Ovary (tissue), 9 donors: ENCODE data around the gene ADRA2C. TPM values are rescaled to one million over a fixed set of nuclear protein-coding genes. Genes with fewer than 3 reads are reported as not detected.

ENCODE experiments used
- DNase-seq, 5 donors: peaks; one replicate each; pipeline ENCODE4 v3.0.0-alpha.2; 2019 to 2020
- H3K27ac ChIP-seq, 2 donors: fragments of 200-600 bp; one replicate each; pipeline versions ENCODE4 v1.5.1 to v1.8.0; 2019 to 2022
- H3K27me3 ChIP-seq: fragments of 200-600 bp; one replicate; pipeline ENCODE4 v1.8.0; 2022
- H3K36me3 ChIP-seq: fragments of 200-600 bp; sonication (generic); one replicate; pipeline ENCODE4 v1.5.1; 2019
- H3K4me1 ChIP-seq: one replicate; pipeline ENCODE4 v1.8.1; 2013; ENCODE audit warnings: mild to moderate bottlenecking, moderate library complexity; ENCODE audit not compliant: insufficient read depth
- H3K4me3 ChIP-seq: fragments of 200-600 bp; sonication (generic); one replicate; pipeline ENCODE4 v1.5.1; 2017
- H3K9me3 ChIP-seq, 2 donors: fragments of 200-600 bp in 1 of 2; sonication (generic) in 1 of 2; one replicate each; pipeline versions ENCODE4 v1.5.1 to v1.8.1; 2013 to 2019; ENCODE audit warnings: mild to moderate bottlenecking in 1 of 2, moderate library complexity in 1 of 2
- EP300 ChIP-seq: sonication (generic); formaldehyde crosslinking; IDR thresholded peaks from one replicate; pipeline ENCODE4 v1.6.1; 2017; ENCODE audit warnings: antibody characterized with exemption
- POLR2A ChIP-seq: fragments of 450-650 bp; IDR thresholded peaks from one replicate; pipeline ENCODE4 v1.6.1; 2017; ENCODE audit warnings: antibody characterized with exemption, mild to moderate bottlenecking, moderate library complexity
- WGBS, 3 donors: extraction: QIAGEN DNeasy Blood & Tissue Kit in 1 of 3; methylation state at CpG; one replicate each; pipeline versions ENCODE4 v1.1.5 to v1.1.7; 2013 to 2017; 5-methylcytosine and 5-hydroxymethylcytosine counted together
- intact Hi-C, 4 donors: fragments of 100-400 bp; cut with DNase I; formaldehyde crosslinking; loops; one replicate each; pipeline versions ENCODE4 v1.11.0 to v1.15.1; 2022 to 2023
- polyA plus RNA-seq, 2 donors: library from polyadenylated mRNA; stranded (reverse); fragments of 200-250 nt in 1 of 2; fragments of 350-450 nt in 1 of 2; fragmentation: Illumina TruSeq in 1 of 2; extraction: RNeasy Lipid Tissue Mini Kit (QIAGEN cat#74804) in 1 of 2; gene quantifications; one replicate each; pipeline ENCODE4 v1.2.3, GENCODE V29; 2013 to 2014
- total RNA-seq, 7 donors: library from RNA; depleted of rRNA in 2 of 7; stranded (reverse); fragments of >200 nt in 2 of 7; fragmentation: NEBNext Ultra II Directional in 3 of 7; extraction: Animal tissue kit (Norgen Biotek cat#: 25700) in 3 of 7; gene quantifications; one replicate each; pipeline versions ENCODE4 v1.1.0 to v1.2.4, GENCODE V29; 2016 to 2023
- TF ChIP-seq, protein P1 (sequence below), 3 donors: fragments of 450-650 bp in 2 of 3; fragments of 200-600 bp in 1 of 3; IDR thresholded peaks; one replicate each; pipeline versions ENCODE4 v1.5.1 to v1.8.0; 2016 to 2022; ENCODE audit warnings: antibody characterized with exemption in 3 of 3, mild to moderate bottlenecking in 1 of 3
- donor health status: DM: no; HTN: no; CAD: no; lungs with moderate emphysema.
- donor health status: DM: no; HTN: no; CAD: no.
- donor health status: Bipolar disorder and iron deficiency.
- donor health status: DM: yes; HTN: yes; CAD: no.
- donor health status: DM: no; HTN: no; CAD: no.
- donor health status: DM: yes; HTN: yes; CAD: no.

Gene ADRA2C
- total and polyA plus RNA-seq, 9 donors, result 0.35 to 15.1 (median 4.2) TPM

DNA sequence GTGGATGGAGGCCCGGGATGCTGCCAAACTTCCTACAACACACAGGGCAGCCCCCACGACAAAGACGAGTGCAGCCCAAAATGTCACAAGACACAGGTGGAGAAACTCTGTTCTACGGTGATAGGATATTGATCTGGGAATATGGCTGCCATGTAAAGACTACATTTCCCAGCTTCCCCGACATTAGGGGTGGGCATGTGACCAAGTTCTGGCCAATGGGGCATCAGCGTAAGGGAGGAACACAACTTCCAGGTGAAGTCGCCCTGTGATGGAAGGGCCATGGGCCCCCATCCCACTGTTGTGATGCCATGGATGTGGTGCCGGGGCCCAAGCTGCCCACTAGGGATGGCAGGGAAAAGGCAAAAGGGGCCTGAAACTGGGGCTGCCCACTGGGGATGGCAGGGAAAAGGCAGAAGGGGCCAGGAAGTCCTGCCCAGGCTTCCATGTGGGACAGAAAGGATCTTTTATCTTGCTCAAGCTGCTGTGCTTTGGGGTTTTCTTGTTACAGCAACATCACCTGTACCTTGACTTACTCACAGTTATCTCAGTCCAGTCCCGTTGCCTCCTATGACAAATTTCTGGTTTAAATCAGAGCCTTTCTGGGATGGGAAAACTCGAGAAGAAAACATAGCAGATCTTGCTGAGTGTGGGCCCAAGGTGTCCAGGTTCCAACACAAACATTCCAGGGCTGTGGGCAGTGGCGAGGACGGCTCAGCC lies 9.7 kb upstream of the ADRA2C start:
- Histone ChIP-seq H3K27ac (no peak overlapping the region), H3K4me1 (no peaks in the 10 kb centered on the region), H3K36me3 (no peaks in the 10 kb centered on the region), H3K9me3 (no peaks in the 10 kb centered on the region), H3K27me3 (no peaks in the 10 kb centered on the region), H3K4me3 (no peak overlapping the region)
- intact Hi-C loops, result no loop called here
- TF ChIP-seq, protein P1, sequence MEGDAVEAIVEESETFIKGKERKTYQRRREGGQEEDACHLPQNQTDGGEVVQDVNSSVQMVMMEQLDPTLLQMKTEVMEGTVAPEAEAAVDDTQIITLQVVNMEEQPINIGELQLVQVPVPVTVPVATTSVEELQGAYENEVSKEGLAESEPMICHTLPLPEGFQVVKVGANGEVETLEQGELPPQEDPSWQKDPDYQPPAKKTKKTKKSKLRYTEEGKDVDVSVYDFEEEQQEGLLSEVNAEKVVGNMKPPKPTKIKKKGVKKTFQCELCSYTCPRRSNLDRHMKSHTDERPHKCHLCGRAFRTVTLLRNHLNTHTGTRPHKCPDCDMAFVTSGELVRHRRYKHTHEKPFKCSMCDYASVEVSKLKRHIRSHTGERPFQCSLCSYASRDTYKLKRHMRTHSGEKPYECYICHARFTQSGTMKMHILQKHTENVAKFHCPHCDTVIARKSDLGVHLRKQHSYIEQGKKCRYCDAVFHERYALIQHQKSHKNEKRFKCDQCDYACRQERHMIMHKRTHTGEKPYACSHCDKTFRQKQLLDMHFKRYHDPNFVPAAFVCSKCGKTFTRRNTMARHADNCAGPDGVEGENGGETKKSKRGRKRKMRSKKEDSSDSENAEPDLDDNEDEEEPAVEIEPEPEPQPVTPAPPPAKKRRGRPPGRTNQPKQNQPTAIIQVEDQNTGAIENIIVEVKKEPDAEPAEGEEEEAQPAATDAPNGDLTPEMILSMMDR (IDR thresholded peaks at IDR 0.05), result no peak
- TF ChIP-seq POLR2A, result no peak
- TF ChIP-seq EP300, result no peak
- 62 to 68% (median 64%) methylated on average over 12 of the region's 12 CpGs for WGBS, 3 donors
- DNase-seq, result no peak

DNA sequence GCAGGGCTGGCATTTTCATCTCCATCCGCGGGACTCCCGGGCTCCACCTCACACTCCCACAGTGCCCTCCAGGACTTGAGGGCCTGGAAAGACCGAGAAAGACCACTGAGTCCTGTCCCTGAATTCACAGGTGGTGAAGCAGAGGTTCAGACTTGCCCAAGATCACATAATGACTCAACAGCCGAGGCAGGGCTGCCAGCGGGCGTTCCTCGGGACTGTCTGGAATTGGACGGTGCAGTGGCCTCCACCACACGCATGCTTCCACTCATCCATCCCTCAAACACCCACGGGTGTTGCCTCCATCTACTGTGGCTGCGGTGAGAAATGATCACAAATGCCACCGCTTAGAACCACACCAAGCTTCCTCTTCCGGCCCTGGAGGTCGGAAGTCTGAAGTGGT lies 6.9 kb upstream of the ADRA2C start:
- Histone ChIP-seq H3K4me1 (no peaks in the 10 kb centered on the region), H3K27me3 (no peaks in the 10 kb centered on the region), H3K9me3 (no peaks in the 10 kb centered on the region), H3K27ac (no peak overlapping the region), H3K36me3 (no peaks in the 10 kb centered on the region), H3K4me3 (no peak overlapping the region)
- no peak for DNase-seq
- TF ChIP-seq POLR2A, result no peak
- no peak for TF ChIP-seq EP300
- TF ChIP-seq, protein P1 (IDR thresholded peaks at IDR 0.05), result no peak
- intact Hi-C loops, result no loop called here
- 76 to 84% (median 81%) methylated on average over 15 of the region's 15 CpGs for WGBS, 3 donors

DNA sequence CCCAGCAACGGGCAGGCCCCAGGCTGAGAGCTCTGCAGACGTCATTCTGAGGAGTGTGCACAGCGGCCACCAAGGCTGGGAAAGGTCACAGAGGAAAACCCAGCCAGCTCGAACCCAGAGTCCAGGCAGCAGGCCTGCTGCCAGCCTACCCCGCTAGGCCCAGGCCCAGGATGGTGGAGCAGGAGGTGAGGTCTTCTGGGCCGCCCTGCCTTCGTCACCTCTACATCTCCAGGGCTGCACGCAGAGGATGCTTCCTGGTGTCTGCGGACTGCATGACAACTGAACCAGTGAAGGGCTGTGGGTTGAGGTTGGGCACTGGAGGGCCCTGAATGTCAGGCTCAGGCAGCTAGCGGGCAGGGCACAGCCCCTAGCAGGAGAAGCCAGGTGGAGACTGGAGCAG lies 5.8 kb upstream of the ADRA2C start:
- 80 to 86% (median 82%) methylated on average over 10 of the region's 10 CpGs for WGBS, 3 donors
- H3K4me3 ChIP-seq, result no peak overlapping the region
- TF ChIP-seq EP300 (no peak), POLR2A (no peak)
- TF ChIP-seq, protein P1 (IDR thresholded peaks at IDR 0.05), result no peak
- no peak for DNase-seq
- no peaks in the 10 kb centered on the region for H3K4me1 ChIP-seq
- H3K9me3 ChIP-seq, result no peaks in the 10 kb centered on the region
- H3K36me3 ChIP-seq, result no peaks in the 10 kb centered on the region
- no peak overlapping the region for H3K27ac ChIP-seq
- no peaks in the 10 kb centered on the region for H3K27me3 ChIP-seq
- intact Hi-C loops, result loop anchor here in 1 of 4 donors (10.0 kb wide), 1 partner anchor 106 kb away; no protein-coding TSS in a partner anchor

DNA sequence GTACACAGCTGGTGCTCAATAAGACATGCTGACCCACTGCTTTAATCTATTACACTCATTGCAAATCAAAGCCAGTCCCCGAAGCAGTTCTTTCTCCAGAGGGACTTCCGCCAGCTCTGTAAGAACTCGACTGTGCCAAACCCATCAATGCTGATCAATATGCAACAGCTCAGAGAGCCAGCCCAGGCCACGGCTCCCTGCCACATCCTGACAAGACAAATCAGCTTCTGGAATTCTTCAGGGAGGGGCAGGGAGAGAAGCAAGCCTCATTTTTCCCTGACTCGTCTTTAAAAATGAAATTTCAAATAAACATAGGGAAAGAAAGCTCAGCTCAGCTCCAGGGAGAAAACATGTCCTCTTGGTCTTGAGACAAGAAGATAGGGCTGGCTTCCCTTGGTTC lies 5.3 kb upstream of the ADRA2C start:
- H3K27ac ChIP-seq, result no peak overlapping the region
- intact Hi-C loops, result loop anchor here in 1 of 4 donors (10.0 kb wide), 1 partner anchor 106 kb away; no protein-coding TSS in a partner anchor
- no peak overlapping the region for H3K4me3 ChIP-seq
- H3K4me1 ChIP-seq, result no peaks in the 10 kb centered on the region
- no peaks in the 10 kb centered on the region for H3K27me3 ChIP-seq
- WGBS, 3 donors, result 36 to 44% (median 40%) methylated on average over 5 of the region's 5 CpGs
- no peak for DNase-seq
- no peaks in the 10 kb centered on the region for H3K9me3 ChIP-seq
- H3K36me3 ChIP-seq, result no peaks in the 10 kb centered on the region
- no peak for TF ChIP-seq EP300
- TF ChIP-seq, protein P1 (IDR thresholded peaks at IDR 0.05), result no peak
